H9 (cell line): ENCODE results near the gene DIS3L2. TPM values are rescaled to one million over a fixed set of nuclear protein-coding genes. Genes with fewer than 3 reads are reported as not detected.

Experiments used
- DNase-seq: peaks from one replicate; pipeline ENCODE4 v3.0.0-alpha.2; 2017
- H2AFZ ChIP-seq: one replicate; pipeline ENCODE4 v1.6.1; 2013; ENCODE audit warnings: mild to moderate bottlenecking, low read length, control low read depth, moderate library complexity
- H2AK5ac ChIP-seq: 2 replicates; pipeline ENCODE4 v1.6.1; 2013; ENCODE audit warnings: low read length, control low read depth, mixed read lengths; ENCODE audit not compliant: insufficient read length
- H2BK120ac ChIP-seq: one replicate; pipeline ENCODE4 v1.6.1; 2013; ENCODE audit warnings: low read depth, mild to moderate bottlenecking, low read length, control low read depth, inconsistent platforms; ENCODE audit not compliant: poor library complexity, severe bottlenecking
- H2BK12ac ChIP-seq: 2 replicates; pipeline ENCODE4 v1.6.1; 2013; ENCODE audit warnings: low read length, control low read depth, mixed read lengths, low read depth; ENCODE audit not compliant: insufficient read length
- H2BK15ac ChIP-seq: 2 replicates; pipeline ENCODE4 v1.6.1; 2013; ENCODE audit warnings: low read depth, low read length, control low read depth
- H2BK20ac ChIP-seq: one replicate; pipeline ENCODE4 v1.6.1; 2013; ENCODE audit warnings: low read depth, mild to moderate bottlenecking, low read length, control low read depth, inconsistent platforms; ENCODE audit not compliant: poor library complexity, severe bottlenecking
- H2BK5ac ChIP-seq: 2 replicates; pipeline ENCODE4 v1.6.1; 2013; ENCODE audit warnings: low read length, control low read depth, mixed read lengths; ENCODE audit not compliant: insufficient read length
- H3K14ac ChIP-seq: 2 replicates; pipeline ENCODE4 v1.6.1; 2013; ENCODE audit warnings: low read length, control low read depth; ENCODE audit not compliant: insufficient read depth
- H3K18ac ChIP-seq: 2 replicates; pipeline ENCODE4 v1.6.1; 2013; ENCODE audit warnings: low read depth, mild to moderate bottlenecking, mixed read lengths, low read length, control low read depth; ENCODE audit not compliant: insufficient read length
- H3K23ac ChIP-seq: 2 replicates; pipeline ENCODE4 v1.6.1; 2013; ENCODE audit warnings: low read length, control low read depth, mixed read lengths, low read depth; ENCODE audit not compliant: insufficient read length
- H3K23me2 ChIP-seq: 2 replicates; pipeline ENCODE4 v1.6.1; 2013; ENCODE audit warnings: low read depth, mild to moderate bottlenecking, mixed read lengths, low read length, control low read depth; ENCODE audit not compliant: insufficient read length, poor library complexity, severe bottlenecking
- H3K27ac ChIP-seq: 2 replicates; pipeline ENCODE4 v1.5.1; 2013; ENCODE audit warnings: low read length, control low read depth, mixed read lengths, low read depth; ENCODE audit not compliant: insufficient read length
- H3K27me3 ChIP-seq: 2 replicates; pipeline ENCODE4 v1.6.1; 2013; ENCODE audit warnings: low read length, control low read depth, inconsistent platforms; ENCODE audit not compliant: insufficient read depth
- H3K4ac ChIP-seq: 2 replicates; pipeline ENCODE4 v1.6.1; 2013; ENCODE audit warnings: low read depth, mild to moderate bottlenecking, control low read depth, inconsistent platforms, low read length, moderate library complexity
- H3K4me1 ChIP-seq: 2 replicates; pipeline ENCODE4 v1.6.1; 2013; ENCODE audit warnings: low read length, control low read depth, inconsistent platforms; ENCODE audit not compliant: insufficient read depth
- H3K4me2 ChIP-seq: 2 replicates; pipeline ENCODE4 v1.6.1; 2013; ENCODE audit warnings: low read length, control low read depth, mixed read lengths; ENCODE audit not compliant: insufficient read length, insufficient read depth
- H3K56ac ChIP-seq: 2 replicates; pipeline ENCODE4 v1.6.1; 2013; ENCODE audit warnings: low read depth, mild to moderate bottlenecking, mixed read lengths, low read length, control low read depth; ENCODE audit not compliant: insufficient read length
- H3K79me1 ChIP-seq: 2 replicates; pipeline ENCODE4 v1.6.1; 2013; ENCODE audit warnings: low read depth, mild to moderate bottlenecking, moderate library complexity, low read length, control low read depth, inconsistent platforms; ENCODE audit not compliant: insufficient read depth, poor library complexity, severe bottlenecking
- H3K79me2 ChIP-seq: 2 replicates; pipeline ENCODE4 v1.6.1; 2013; ENCODE audit warnings: low read length, control low read depth, inconsistent platforms; ENCODE audit not compliant: insufficient read depth
- H3K9ac ChIP-seq: 2 replicates; pipeline ENCODE4 v1.6.1; 2013; ENCODE audit warnings: low read length, control low read depth, mixed read lengths; ENCODE audit not compliant: insufficient read length; ENCODE audit errors: extremely low read depth
- H3K9me3 ChIP-seq: one replicate; pipeline ENCODE4 v1.6.1; 2013; ENCODE audit warnings: low read depth, low read length, inconsistent platforms; ENCODE audit not compliant: control insufficient read depth
- H3T11ph ChIP-seq: one replicate; pipeline ENCODE4 v1.6.1; 2013; ENCODE audit warnings: mild to moderate bottlenecking, low read length, control low read depth, inconsistent platforms
- H4K20me1 ChIP-seq: one replicate; pipeline ENCODE4 v1.6.1; 2013; ENCODE audit not compliant: control insufficient read depth, insufficient read length, insufficient read depth
- H4K5ac ChIP-seq: 2 replicates; pipeline ENCODE4 v1.6.1; 2013; ENCODE audit warnings: low read depth, mild to moderate bottlenecking, mixed read lengths, low read length, control low read depth; ENCODE audit not compliant: insufficient read length
- H4K8ac ChIP-seq: replicated peaks from 2 replicates; pipeline ENCODE4 v1.6.1; 2013; ENCODE audit warnings: low read length, control low read depth, mixed read lengths, low read depth; ENCODE audit not compliant: insufficient read length
- H4K91ac ChIP-seq: 2 replicates; pipeline ENCODE4 v1.6.1; 2013; ENCODE audit warnings: low read depth, mild to moderate bottlenecking, moderate library complexity, mixed read lengths, low read length, control low read depth; ENCODE audit not compliant: insufficient read length
- H3K27ac Mint-ChIP-seq, 3 experiments: 2 replicates in 2 of 3; 3 replicates in 1 of 3; pipeline ENCODE4 v1.8.0; 2020 to 2021; ENCODE audit warnings: mixed read lengths in 3 of 3, mild to moderate bottlenecking in 1 of 3, moderate library complexity in 1 of 3
- H3K27me3 Mint-ChIP-seq: 2 replicates; pipeline ENCODE4 v1.8.0; 2021; ENCODE audit warnings: low read depth, mild to moderate bottlenecking, moderate library complexity, mixed read lengths
- H3K36me3 Mint-ChIP-seq, 3 experiments: 2 replicates in 2 of 3; 3 replicates in 1 of 3; pipeline ENCODE4 v1.8.0; 2020 to 2021; ENCODE audit warnings: low read depth in 3 of 3, mixed read lengths in 3 of 3; ENCODE audit not compliant: insufficient read depth in 1 of 3
- H3K4me1 Mint-ChIP-seq, 2 experiments: 2 replicates each; pipeline ENCODE4 v1.8.0; 2020; ENCODE audit warnings: mixed read lengths in 2 of 2
- H3K4me3 Mint-ChIP-seq, 2 experiments: 2 replicates in 1 of 2; 3 replicates in 1 of 2; pipeline ENCODE4 v1.8.0; 2020 to 2021; ENCODE audit warnings: mild to moderate bottlenecking in 2 of 2, mixed read lengths in 2 of 2, moderate library complexity in 1 of 2
- H3K9me3 Mint-ChIP-seq, 2 experiments: 2 replicates in 1 of 2; 3 replicates in 1 of 2; pipeline ENCODE4 v1.8.0; 2020; ENCODE audit warnings: mild to moderate bottlenecking in 2 of 2, mixed read lengths in 2 of 2, moderate library complexity in 1 of 2
- WGBS: extraction: QIAGEN DNeasy Blood & Tissue Kit; methylation state at CpG from one replicate; pipeline ENCODE4 v1.1.7; 2013; ENCODE audit warnings: missing lambda C conversion rate, low lambda C conversion rate, mixed read lengths; ENCODE audit not compliant: insufficient read length; ENCODE audit errors: extremely low coverage; 5-methylcytosine and 5-hydroxymethylcytosine counted together
- total RNA-seq: library from RNA; stranded (reverse); gene quantifications from 2 replicates; pipeline ENCODE4 v1.2.1, GENCODE V29; 2021
- TF ChIP-seq, protein P1 (sequence below): fragments of 200-600 bp; sonication (generic); conservative IDR thresholded peaks from 3 replicates; pipeline ENCODE4 v1.8.0; 2021; ENCODE audit warnings: antibody characterized with exemption, mild to moderate bottlenecking

The DIS3L2 gene
- total RNA-seq, 1 experiment from 2014 or later, result 28.1 TPM

DNA sequence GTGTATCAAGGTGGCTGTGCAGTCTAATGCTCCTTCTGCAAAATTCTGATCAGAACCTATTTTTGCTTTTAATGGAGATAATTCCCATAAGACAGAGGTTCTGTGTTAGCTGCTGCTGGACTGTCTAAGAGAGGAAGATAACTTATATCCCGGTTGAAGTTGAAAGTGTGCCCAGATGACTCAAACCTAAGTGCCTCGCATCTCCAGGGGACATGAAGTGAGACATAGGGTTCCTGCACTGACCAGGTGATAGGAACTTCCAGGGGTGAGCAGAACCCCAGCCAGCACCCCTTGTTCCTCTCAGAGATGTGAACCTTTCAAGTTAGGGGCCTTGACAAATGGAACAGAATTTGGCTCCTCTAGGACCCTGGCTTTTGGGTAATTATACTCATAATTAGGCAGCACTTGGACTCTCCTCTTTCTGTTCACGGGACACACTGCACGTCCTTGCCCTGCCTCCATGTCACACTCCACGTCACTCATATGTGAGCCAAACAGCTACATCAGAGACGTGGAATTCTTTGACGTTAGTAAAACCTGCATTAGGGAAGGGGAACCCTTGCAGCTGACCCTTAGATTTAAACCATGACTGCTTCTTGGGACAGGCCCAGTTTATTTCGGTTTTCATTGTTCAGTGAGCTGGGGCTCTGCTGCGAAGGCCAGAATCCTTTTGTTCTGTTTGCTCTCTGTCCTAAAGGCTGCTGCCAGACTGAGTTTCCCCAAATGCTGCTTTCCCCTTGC, 312.6 kb downstream of the DIS3L2 start:
- Histone ChIP-seq H2AFZ (no peak overlapping the region), H2BK12ac (no peak overlapping the region), H3K23me2 (no peaks in the 10 kb centered on the region), H3K9me3 (no peaks in the 10 kb centered on the region), H3K4me1 (peaks cover 12% of the 10 kb centered on the region; the same call in 1 of the 2 replicates), H3K9ac (no peak overlapping the region), H2BK5ac (no peak overlapping the region), H4K8ac (no peak overlapping the region), H3K18ac (no peak overlapping the region), H3K56ac (no peak overlapping the region), H3K79me1 (no peaks in the 10 kb centered on the region), H2BK120ac (no peak overlapping the region), H3K4me2 (no peak overlapping the region), H2BK20ac (no peak overlapping the region), H4K20me1 (no peaks in the 10 kb centered on the region), H3T11ph (no peak overlapping the region), H2AK5ac (no peak overlapping the region), H3K4ac (no peak overlapping the region), H4K5ac (no peak overlapping the region), H4K91ac (no peak overlapping the region), H3K27me3 (no peaks in the 10 kb centered on the region; the same call in 1 of the 2 replicates), H3K79me2 (no peaks in the 10 kb centered on the region), H3K14ac (no peak overlapping the region; the same call in 1 of the 2 replicates), H2BK15ac (no peak overlapping the region), H3K27ac (no peak overlapping the region), H3K23ac (no peak overlapping the region)
- Mint-ChIP-seq H3K27ac (no peak overlapping the region; a peak in 1 of 7 replicates), H3K36me3 (peaks cover 0 to 5% (median under 1%) of the 10 kb centered on the region in 3 experiments; a peak in 4 of 7 replicates), H3K4me1 (peaks cover 32 to 34% of the 10 kb centered on the region in 2 experiments), H3K4me3 (no peak overlapping the region), H3K27me3 (no peaks in the 10 kb centered on the region), H3K9me3 (peaks cover 0 to 1% of the 10 kb centered on the region in 2 experiments; a peak in 1 of 5 replicates)
- DNase-seq, result no peak
- WGBS, result no CpG with 5 or more reads among the region's 9 CpGs
- TF ChIP-seq, protein P1, sequence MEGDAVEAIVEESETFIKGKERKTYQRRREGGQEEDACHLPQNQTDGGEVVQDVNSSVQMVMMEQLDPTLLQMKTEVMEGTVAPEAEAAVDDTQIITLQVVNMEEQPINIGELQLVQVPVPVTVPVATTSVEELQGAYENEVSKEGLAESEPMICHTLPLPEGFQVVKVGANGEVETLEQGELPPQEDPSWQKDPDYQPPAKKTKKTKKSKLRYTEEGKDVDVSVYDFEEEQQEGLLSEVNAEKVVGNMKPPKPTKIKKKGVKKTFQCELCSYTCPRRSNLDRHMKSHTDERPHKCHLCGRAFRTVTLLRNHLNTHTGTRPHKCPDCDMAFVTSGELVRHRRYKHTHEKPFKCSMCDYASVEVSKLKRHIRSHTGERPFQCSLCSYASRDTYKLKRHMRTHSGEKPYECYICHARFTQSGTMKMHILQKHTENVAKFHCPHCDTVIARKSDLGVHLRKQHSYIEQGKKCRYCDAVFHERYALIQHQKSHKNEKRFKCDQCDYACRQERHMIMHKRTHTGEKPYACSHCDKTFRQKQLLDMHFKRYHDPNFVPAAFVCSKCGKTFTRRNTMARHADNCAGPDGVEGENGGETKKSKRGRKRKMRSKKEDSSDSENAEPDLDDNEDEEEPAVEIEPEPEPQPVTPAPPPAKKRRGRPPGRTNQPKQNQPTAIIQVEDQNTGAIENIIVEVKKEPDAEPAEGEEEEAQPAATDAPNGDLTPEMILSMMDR, result no peak
